ENCODE results near the gene VSIG10L. TPM values are rescaled to one million over a fixed set of nuclear protein-coding genes. Genes with fewer than 3 reads are reported as not detected.

Gene VSIG10L
- total RNA-seq, 1 donor from 2014 or later: 0.52 TPM

- Histone ChIP-seq H3K9ac (ENCODE audit: low read depth in 1 of 3, low read length in 3 of 3) (peak within 1 kb of the TSS in 1 of 3 donors; percentile 3), H3K4me3 (ENCODE audit: low read length in 3 of 3) (no peak within 1 kb of the TSS), H3K36me3 (ENCODE audit: control insufficient read depth in 3 of 3, insufficient read depth in 3 of 3, low read length in 3 of 3) (no peaks in the 10 kb centered on the region), H3K4me1 (ENCODE audit: control insufficient read depth in 3 of 3, insufficient read depth in 3 of 3, low read length in 3 of 3) (peaks cover 4 to 6% (median 5%) of the 10 kb centered on the region in 3 donors), H3K9me3 (ENCODE audit: control insufficient read depth in 3 of 3, low read length in 3 of 3) (no peaks in the 10 kb centered on the region), H3K27me3 (ENCODE audit: control insufficient read depth in 3 of 3, insufficient read depth in 3 of 3, low read length in 3 of 3) (peaks cover 0 to 4% (median 0%) of the 10 kb centered on the region in 3 donors), H3K27ac (ENCODE audit: low read depth, low read length) (no peak within 1 kb of the TSS)
These were observed 30.9 kb upstream of the VSIG10L start, which contains the start of gene NKG7 for GRCh38 chr19:51372649-51373504. TSS of gene NKG7 (minus strand) at chr19:51372654. CDS start at chr19:51372535, 119 bp downstream.

GRCh38 chr19:51372021-51372648, 30.2 kb upstream of the VSIG10L start:
- Histone ChIP-seq H3K27me3 (ENCODE audit: control insufficient read depth in 3 of 3, insufficient read depth in 3 of 3, low read length in 3 of 3) (peaks cover 0 to 4% (median 0%) of the 10 kb centered on the region in 3 donors), H3K4me1 (ENCODE audit: control insufficient read depth in 3 of 3, insufficient read depth in 3 of 3, low read length in 3 of 3) (peaks cover 5 to 9% (median 5%) of the 10 kb centered on the region in 3 donors), H3K9me3 (ENCODE audit: control insufficient read depth in 3 of 3, low read length in 3 of 3) (no peaks in the 10 kb centered on the region), H3K9ac (ENCODE audit: low read depth in 1 of 3, low read length in 3 of 3) (peak overlapping the region in 1 of 3 donors; percentile 3), H3K27ac (ENCODE audit: low read depth, low read length) (no peak overlapping the region), H3K36me3 (ENCODE audit: control insufficient read depth in 3 of 3, insufficient read depth in 3 of 3, low read length in 3 of 3) (no peaks in the 10 kb centered on the region), H3K4me3 (ENCODE audit: low read length in 3 of 3) (no peak overlapping the region)

- no peak overlapping the region for H3K9ac ChIP-seq (ENCODE audit: low read depth in 1 of 3, low read length in 3 of 3)
- H3K4me1 ChIP-seq (ENCODE audit: control insufficient read depth in 3 of 3, insufficient read depth in 3 of 3, low read length in 3 of 3): peaks cover 9 to 15% (median 10%) of the 10 kb centered on the region in 3 donors
- peaks cover 0 to 4% (median 0%) of the 10 kb centered on the region in 3 donors for H3K27me3 ChIP-seq (ENCODE audit: control insufficient read depth in 3 of 3, insufficient read depth in 3 of 3, low read length in 3 of 3)
- no peaks in the 10 kb centered on the region for H3K36me3 ChIP-seq (ENCODE audit: control insufficient read depth in 3 of 3, insufficient read depth in 3 of 3, low read length in 3 of 3)
- no peaks in the 10 kb centered on the region for H3K9me3 ChIP-seq (ENCODE audit: control insufficient read depth in 3 of 3, low read length in 3 of 3)
- no peak overlapping the region for H3K27ac ChIP-seq (ENCODE audit: low read depth, low read length)
- H3K4me3 ChIP-seq (ENCODE audit: low read length in 3 of 3): no peak overlapping the region
These were observed 29.3 kb upstream of the VSIG10L start for GRCh38 chr19:51371186-51371690.

- Histone ChIP-seq H3K4me3 (ENCODE audit: low read length in 3 of 3) (no peak overlapping the region), H3K27me3 (ENCODE audit: control insufficient read depth in 3 of 3, insufficient read depth in 3 of 3, low read length in 3 of 3) (peaks cover 0 to 4% (median 0%) of the 10 kb centered on the region in 3 donors), H3K27ac (ENCODE audit: low read depth, low read length) (no peak overlapping the region), H3K9ac (ENCODE audit: low read depth in 1 of 3, low read length in 3 of 3) (no peak overlapping the region), H3K9me3 (ENCODE audit: control insufficient read depth in 3 of 3, low read length in 3 of 3) (no peaks in the 10 kb centered on the region), H3K36me3 (ENCODE audit: control insufficient read depth in 3 of 3, insufficient read depth in 3 of 3, low read length in 3 of 3) (no peaks in the 10 kb centered on the region), H3K4me1 (ENCODE audit: control insufficient read depth in 3 of 3, insufficient read depth in 3 of 3, low read length in 3 of 3) (peaks cover 14 to 19% (median 18%) of the 10 kb centered on the region in 3 donors)
These were observed 28.3 kb upstream of the VSIG10L start for GRCh38 chr19:51370230-51370629.

GRCh38 chr19:51368366-51369282, 26.7 kb upstream of the VSIG10L start, which contains the start of gene CLDND2:
TSS of gene CLDND2 (minus strand) at chr19:51369003. CDS start at chr19:51368577, 426 bp downstream.
- Histone ChIP-seq H3K27ac (ENCODE audit: low read depth, low read length) (peak within 1 kb of the TSS; percentile 93), H3K9me3 (ENCODE audit: control insufficient read depth in 3 of 3, low read length in 3 of 3) (no peaks in the 10 kb centered on the region), H3K36me3 (ENCODE audit: control insufficient read depth in 3 of 3, insufficient read depth in 3 of 3, low read length in 3 of 3) (no peaks in the 10 kb centered on the region), H3K9ac (ENCODE audit: low read depth in 1 of 3, low read length in 3 of 3) (peak within 1 kb of the TSS; percentile 72 to 89 (median 73)), H3K4me1 (ENCODE audit: control insufficient read depth in 3 of 3, insufficient read depth in 3 of 3, low read length in 3 of 3) (peaks cover 24 to 32% (median 26%) of the 10 kb centered on the region in 3 donors), H3K4me3 (ENCODE audit: low read length in 3 of 3) (peak within 1 kb of the TSS; percentile 72 to 93 (median 87)), H3K27me3 (ENCODE audit: control insufficient read depth in 3 of 3, insufficient read depth in 3 of 3, low read length in 3 of 3) (peaks cover 0 to 4% (median 0%) of the 10 kb centered on the region in 3 donors)

- peak overlapping the region; percentile 88 to 89 (median 89) for H3K9ac ChIP-seq (ENCODE audit: low read depth in 1 of 3, low read length in 3 of 3)
- peaks cover 0 to 4% (median 0%) of the 10 kb centered on the region in 3 donors for H3K27me3 ChIP-seq (ENCODE audit: control insufficient read depth in 3 of 3, insufficient read depth in 3 of 3, low read length in 3 of 3)
- H3K4me1 ChIP-seq (ENCODE audit: control insufficient read depth in 3 of 3, insufficient read depth in 3 of 3, low read length in 3 of 3): peaks cover 29 to 40% (median 29%) of the 10 kb centered on the region in 3 donors
- peak overlapping the region; percentile 93 for H3K27ac ChIP-seq (ENCODE audit: low read depth, low read length)
- H3K36me3 ChIP-seq (ENCODE audit: control insufficient read depth in 3 of 3, insufficient read depth in 3 of 3, low read length in 3 of 3): no peaks in the 10 kb centered on the region
- H3K4me3 ChIP-seq (ENCODE audit: low read length in 3 of 3): peak overlapping the region; percentile 87 to 93 (median 93)
- H3K9me3 ChIP-seq (ENCODE audit: control insufficient read depth in 3 of 3, low read length in 3 of 3): no peaks in the 10 kb centered on the region
These were observed 25.8 kb upstream of the VSIG10L start for GRCh38 chr19:51367565-51368365.

- peaks cover 0 to 1% (median 0%) of the 10 kb centered on the region in 3 donors for H3K27me3 ChIP-seq (ENCODE audit: control insufficient read depth in 3 of 3, insufficient read depth in 3 of 3, low read length in 3 of 3)
- H3K9ac ChIP-seq (ENCODE audit: low read depth in 1 of 3, low read length in 3 of 3): peak overlapping the region; percentile 88 to 89 (median 89)
- H3K27ac ChIP-seq (ENCODE audit: low read depth, low read length): peak overlapping the region; percentile 93
- peaks cover 31 to 44% (median 32%) of the 10 kb centered on the region in 3 donors for H3K4me1 ChIP-seq (ENCODE audit: control insufficient read depth in 3 of 3, insufficient read depth in 3 of 3, low read length in 3 of 3)
- H3K36me3 ChIP-seq (ENCODE audit: control insufficient read depth in 3 of 3, insufficient read depth in 3 of 3, low read length in 3 of 3): no peaks in the 10 kb centered on the region
- H3K4me3 ChIP-seq (ENCODE audit: low read length in 3 of 3): peak overlapping the region; percentile 87 to 93 (median 93)
- no peaks in the 10 kb centered on the region for H3K9me3 ChIP-seq (ENCODE audit: control insufficient read depth in 3 of 3, low read length in 3 of 3)
These were observed 25.3 kb upstream of the VSIG10L start for GRCh38 chr19:51367255-51367564.

GRCh38 chr19:51366389-51367254, 24.7 kb upstream of the VSIG10L start:
- peak overlapping the region; percentile 93 for H3K27ac ChIP-seq (ENCODE audit: low read depth, low read length)
- peaks cover 31 to 44% (median 32%) of the 10 kb centered on the region in 3 donors for H3K4me1 ChIP-seq (ENCODE audit: control insufficient read depth in 3 of 3, insufficient read depth in 3 of 3, low read length in 3 of 3)
- no peaks in the 10 kb centered on the region for H3K36me3 ChIP-seq (ENCODE audit: control insufficient read depth in 3 of 3, insufficient read depth in 3 of 3, low read length in 3 of 3)
- H3K4me3 ChIP-seq (ENCODE audit: low read length in 3 of 3): peak overlapping the region; percentile 87 to 98 (median 95)
- H3K27me3 ChIP-seq (ENCODE audit: control insufficient read depth in 3 of 3, insufficient read depth in 3 of 3, low read length in 3 of 3): no peaks in the 10 kb centered on the region
- H3K9ac ChIP-seq (ENCODE audit: low read depth in 1 of 3, low read length in 3 of 3): peak overlapping the region; percentile 88 to 99 (median 89)
- no peaks in the 10 kb centered on the region for H3K9me3 ChIP-seq (ENCODE audit: control insufficient read depth in 3 of 3, low read length in 3 of 3)
